H1 (cell line): ENCODE measurements around the gene CTNNBL1. TPM values are rescaled to one million over a fixed set of nuclear protein-coding genes. Genes with fewer than 3 reads are reported as not detected.

ENCODE experiments used
- CTCF ChIA-PET: fragments of 300-600 bp; sonication (Branson Sonifier 250); formaldehyde crosslinking; loops from one replicate; lab custom pipeline; 2021; ENCODE audit not compliant: partially characterized antibody; lab: Charles Lee
- POLR2A ChIA-PET: fragments of 300-600 bp; sonication (Branson Sonifier 250); formaldehyde crosslinking; loops from one replicate; lab custom pipeline; 2021; ENCODE audit warnings: inconsistent platforms; ENCODE audit not compliant: partially characterized antibody; lab: Charles Lee
- DNase-seq, 2 experiments: peaks; one replicate each; pipeline versions ENCODE4 v3.0.0 to v3.0.0-alpha.2; 2010 to 2022; ENCODE audit warnings: low spot score in 2 of 2, low read depth in 1 of 2, mixed read lengths in 1 of 2
- FAIRE-seq: peaks from 2 replicates; lab custom pipeline; 2011; peaks lifted over from hg19 to GRCh38; lab: Jason Lieb, UNC
- H2AFZ ChIP-seq: 2 replicates; pipeline ENCODE4 v1.8.1; 2012; ENCODE audit warnings: low read length, inconsistent platforms
- H2AK5ac ChIP-seq: 2 replicates; pipeline ENCODE4 v1.6.1; 2013; ENCODE audit warnings: low read depth, low read length
- H2BK120ac ChIP-seq: replicated peaks from 2 replicates; pipeline ENCODE3; 2013; ENCODE audit warnings: low read depth, low read length, inconsistent platforms
- H2BK12ac ChIP-seq: 2 replicates; pipeline ENCODE4 v1.6.1; 2013; ENCODE audit warnings: low read depth, low read length
- H2BK15ac ChIP-seq: 2 replicates; pipeline ENCODE4 v1.6.1; 2013; ENCODE audit warnings: low read length
- H2BK20ac ChIP-seq: 2 replicates; pipeline ENCODE4 v1.6.1; 2013; ENCODE audit warnings: low read length
- H2BK5ac ChIP-seq: 2 replicates; pipeline ENCODE4 v1.6.1; 2013; ENCODE audit warnings: low read depth, low read length
- H3K14ac ChIP-seq: 2 replicates; pipeline ENCODE4 v1.6.1; 2013; ENCODE audit warnings: inconsistent platforms; ENCODE audit not compliant: insufficient read length
- H3K18ac ChIP-seq: 2 replicates; pipeline ENCODE4 v1.6.1; 2013; ENCODE audit warnings: low read length; ENCODE audit errors: extremely low read depth
- H3K23ac ChIP-seq: 2 replicates; pipeline ENCODE4 v1.6.1; 2013; ENCODE audit warnings: inconsistent platforms; ENCODE audit not compliant: insufficient read length
- H3K23me2 ChIP-seq: 2 replicates; pipeline ENCODE4 v1.6.1; 2013; ENCODE audit warnings: low read depth, low read length
- H3K27ac ChIP-seq: 2 replicates; pipeline ENCODE4 v1.6.1; 2011; ENCODE audit warnings: low read depth, low read length, inconsistent platforms
- H3K27me3 ChIP-seq, 4 experiments: replicated peaks in 1 of 4; 1 replicate in 1 of 4; 2 replicates in 3 of 4; pipeline versions ENCODE4 v1.6.1 to v1.8.1; 2011 to 2013; ENCODE audit warnings: low read length in 3 of 4, mild to moderate bottlenecking in 3 of 4, inconsistent platforms in 2 of 4, mixed read lengths in 2 of 4, moderate library complexity in 1 of 4; ENCODE audit not compliant: control insufficient read depth in 3 of 4, insufficient read depth in 3 of 4; ENCODE audit errors: extremely low read depth in 1 of 4
- H3K36me3 ChIP-seq, 4 experiments: 2 replicates each; pipeline versions ENCODE4 v1.6.1 to v1.8.1; 2011 to 2013; ENCODE audit warnings: mild to moderate bottlenecking in 4 of 4, low read length in 3 of 4, moderate library complexity in 2 of 4, control low read depth in 1 of 4, inconsistent platforms in 1 of 4; ENCODE audit not compliant: insufficient read depth in 4 of 4, control insufficient read depth in 2 of 4
- H3K4ac ChIP-seq: replicated peaks from 2 replicates; pipeline ENCODE3; 2013; ENCODE audit warnings: low read length, low read depth, mixed read lengths, inconsistent platforms; ENCODE audit not compliant: insufficient read length
- H3K4me1 ChIP-seq, 4 experiments: replicated peaks in 1 of 4; 1 replicate in 1 of 4; 2 replicates in 3 of 4; pipeline versions ENCODE4 v1.6.1 to v1.8.1; 2011 to 2013; ENCODE audit warnings: low read length in 3 of 4, inconsistent platforms in 2 of 4, mixed read lengths in 1 of 4; ENCODE audit not compliant: insufficient read depth in 4 of 4, control insufficient read depth in 3 of 4
- H3K4me2 ChIP-seq, 2 experiments: 2 replicates each; pipeline versions ENCODE4 v1.6.1 to v1.8.1; 2011 to 2013; ENCODE audit warnings: low read depth in 2 of 2, low read length in 2 of 2, control low read depth in 1 of 2, inconsistent platforms in 1 of 2, mild to moderate bottlenecking in 1 of 2; ENCODE audit not compliant: insufficient read depth in 1 of 2
- H3K4me3 ChIP-seq, 4 experiments: fragments of 200-600, 300-600 bp in 1 of 4; sonication (generic), shearing (Covaris generic), sonication (Bioruptor Twin) in 1 of 4; 2 replicates each; pipeline versions ENCODE4 v1.5.1 to v1.8.1; 2011 to 2016; ENCODE audit warnings: low read length in 4 of 4, low read depth in 3 of 4, control low read depth in 2 of 4, inconsistent platforms in 2 of 4, mild to moderate bottlenecking in 2 of 4, mixed read lengths in 1 of 4, moderate library complexity in 1 of 4; ENCODE audit not compliant: insufficient read depth in 2 of 4; ENCODE audit errors: extremely low read depth in 1 of 4
- H3K56ac ChIP-seq: replicated peaks from 2 replicates; pipeline ENCODE3; 2013; ENCODE audit warnings: low read depth, mild to moderate bottlenecking, mixed read lengths, low read length, inconsistent platforms; ENCODE audit not compliant: insufficient read length
- H3K79me1 ChIP-seq: 2 replicates; pipeline ENCODE4 v1.6.1; 2013; ENCODE audit warnings: low read depth, low read length, control low read depth
- H3K79me2 ChIP-seq, 2 experiments: 2 replicates each; pipeline versions ENCODE4 v1.6.1 to v1.8.1; 2012 to 2013; ENCODE audit warnings: low read length in 2 of 2, mild to moderate bottlenecking in 2 of 2, inconsistent platforms in 1 of 2; ENCODE audit not compliant: insufficient read depth in 2 of 2, control insufficient read depth in 1 of 2
- H3K9ac ChIP-seq, 4 experiments: replicated peaks in 1 of 4; 1 replicate in 1 of 4; 2 replicates in 3 of 4; pipeline versions ENCODE4 v1.6.1 to v1.8.1; 2011 to 2013; ENCODE audit warnings: low read depth in 3 of 4, low read length in 3 of 4, control low read depth in 2 of 4, mild to moderate bottlenecking in 2 of 4, moderate library complexity in 2 of 4, inconsistent platforms in 1 of 4; ENCODE audit errors: extremely low read depth in 1 of 4
- H3K9me3 ChIP-seq, 2 experiments: 2 replicates each; pipeline versions ENCODE4 v1.6.1 to v1.8.1; 2012 to 2013; ENCODE audit warnings: mild to moderate bottlenecking in 2 of 2, moderate library complexity in 2 of 2, control low read depth in 1 of 2, inconsistent platforms in 1 of 2, low read depth in 1 of 2, low read length in 1 of 2, mixed read lengths in 1 of 2; ENCODE audit not compliant: insufficient read depth in 2 of 2
- H4K20me1 ChIP-seq, 2 experiments: replicated peaks in 1 of 2; 2 replicates each; pipeline versions ENCODE3 to v1.8.1; 2011 to 2013; ENCODE audit warnings: inconsistent platforms in 2 of 2, low read length in 2 of 2, mild to moderate bottlenecking in 1 of 2; ENCODE audit not compliant: insufficient read depth in 2 of 2, control insufficient read depth in 1 of 2
- H4K5ac ChIP-seq: 2 replicates; pipeline ENCODE4 v1.6.1; 2013; ENCODE audit warnings: low read length, low read depth, mixed read lengths, inconsistent platforms; ENCODE audit not compliant: insufficient read length
- H4K8ac ChIP-seq: 2 replicates; pipeline ENCODE4 v1.8.0; 2013; ENCODE audit warnings: mild to moderate bottlenecking, moderate library complexity, low read length, inconsistent platforms; ENCODE audit not compliant: insufficient read depth; ENCODE audit errors: extremely low read depth
- H4K91ac ChIP-seq: replicated peaks from 2 replicates; pipeline ENCODE3; 2013; ENCODE audit warnings: low read length, mixed read lengths, inconsistent platforms; ENCODE audit not compliant: insufficient read length
- CEBPB ChIP-seq: IDR thresholded peaks from 2 replicates; pipeline ENCODE4 v1.6.1; 2012; ENCODE audit warnings: low read depth, low read length
- EP300 ChIP-seq, 2 experiments: IDR thresholded peaks; 1 replicate in 1 of 2; 2 replicates in 1 of 2; pipeline ENCODE4 v1.6.1; 2011 to 2012; ENCODE audit warnings: low read depth in 2 of 2, low read length in 2 of 2, mild to moderate bottlenecking in 2 of 2, borderline replicate concordance in 1 of 2, inconsistent platforms in 1 of 2, moderate library complexity in 1 of 2
- GABPA ChIP-seq: IDR thresholded peaks from 2 replicates; pipeline ENCODE4 v1.6.1; 2011; ENCODE audit warnings: mild to moderate bottlenecking, low read length, moderate library complexity, borderline replicate concordance; ENCODE audit not compliant: insufficient read depth
- HDAC6 ChIP-seq: IDR thresholded peaks from one replicate; pipeline ENCODE4 v1.7.1; 2012; ENCODE audit warnings: low read depth, mild to moderate bottlenecking, inconsistent platforms, low read length, moderate library complexity
- MAFK ChIP-seq: IDR thresholded peaks from 2 replicates; pipeline ENCODE4 v1.6.1; 2012; ENCODE audit warnings: low read depth, mild to moderate bottlenecking, improper control_type of control experiment, low read length
- MAX ChIP-seq: IDR thresholded peaks from 2 replicates; pipeline ENCODE4 v1.6.1; 2012; ENCODE audit warnings: inconsistent platforms
- SP1 ChIP-seq: IDR thresholded peaks from 2 replicates; pipeline ENCODE4 v1.6.1; 2011; ENCODE audit warnings: low read depth, low read length
- SP4 ChIP-seq: IDR thresholded peaks from 2 replicates; pipeline ENCODE4 v1.6.1; 2012; ENCODE audit warnings: low read length, inconsistent platforms
- SUZ12 ChIP-seq: fragments of 200-600 bp; sonication (generic); IDR thresholded peaks from 2 replicates; pipeline ENCODE4 v1.6.1; 2012; ENCODE audit warnings: mild to moderate bottlenecking, inconsistent platforms, low read length, moderate library complexity, mixed read lengths
- TAF1 ChIP-seq: IDR thresholded peaks from 2 replicates; pipeline ENCODE4 v1.6.1; 2011; ENCODE audit warnings: mild to moderate bottlenecking, low read depth, low read length
- WGBS, 2 experiments: shearing (Covaris generic) in 1 of 2; methylation state at CpG; one replicate each; pipeline versions ENCODE4 v1.1.6 to v1.1.7; 2013 to 2015; ENCODE audit warnings: low lambda C conversion rate in 2 of 2, mixed read lengths in 2 of 2, inconsistent platforms in 1 of 2, low coverage in 1 of 2, missing lambda C conversion rate in 1 of 2; ENCODE audit not compliant: insufficient replicate concordance in 2 of 2, insufficient coverage in 1 of 2, insufficient read length in 1 of 2; ENCODE audit errors: extremely low coverage in 1 of 2, missing lambda C conversion rate in 1 of 2; 5-methylcytosine and 5-hydroxymethylcytosine counted together
- polyA plus RNA-seq, 7 experiments: library from polyadenylated mRNA; depleted of rRNA in 3 of 7; stranded (reverse) in 5 of 7; unstranded in 2 of 7; fragments of >200 nt in 5 of 7; fragments of 200-250 nt in 2 of 7; gene quantifications; 1 replicate in 5 of 7; 2 replicates in 1 of 7; 4 replicates in 1 of 7; pipeline versions ENCODE4 v1.2.1 to v1.2.3, GENCODE V29; 2011 to 2013; ENCODE audit warnings: missing spikeins in 2 of 7, mixed read lengths in 2 of 7
- total RNA-seq: library from RNA; stranded (reverse); fragmentation: NEBNext Ultra II Directional; extraction: Animal tissue kit (Norgen Biotek cat#: 25700); gene quantifications from 2 replicates; pipeline ENCODE4 v1.2.1, GENCODE V29; 2021

Gene CTNNBL1
- total and polyA plus RNA-seq, 2 of the 8 experiments (the other 6 are each of a cell fraction or from before 2014, with no cell fraction given), result 19.6 to 81.6 TPM

- H4K20me1 ChIP-seq, result peaks cover 0 to 2% of the 10 kb centered on the region in 2 experiments
- no peaks in the 10 kb centered on the region for H3K27me3 ChIP-seq
- no peaks in the 10 kb centered on the region for H3K9me3 ChIP-seq
- no peak overlapping the region for H3K14ac ChIP-seq
- H3K4me1 ChIP-seq, result peaks cover 0 to 3% (median 0%) of the 10 kb centered on the region in 4 experiments; a peak in 1 of 7 replicates
- H3K4ac ChIP-seq, result no peak overlapping the region
- H2BK20ac ChIP-seq, result no peak overlapping the region
- no peak overlapping the region for H2BK5ac ChIP-seq
- H3K4me3 ChIP-seq, result no peak overlapping the region
- H3K56ac ChIP-seq, result no peak overlapping the region
- H4K8ac ChIP-seq, result no peak overlapping the region
- H3K79me2 ChIP-seq, result 0 out of 4 replicates have a peak, but pooled peaks cover 0 to 2% of the 10 kb centered on the region in 2 experiments
- H3K23ac ChIP-seq, result no peak overlapping the region
- no peaks in the 10 kb centered on the region for H3K23me2 ChIP-seq
- peaks cover 0 to 25% (median 11%) of the 10 kb centered on the region in 4 experiments; a peak in 7 of 8 replicates for H3K36me3 ChIP-seq
- POLR2A ChIA-PET, result no interaction called here
- no peak overlapping the region for H3K27ac ChIP-seq
- WGBS, 2 experiments, result 89% methylated on average over 2 of the region's 2 CpGs; no CpG with 5 or more reads in 1 of the 2 experiments
- no peak overlapping the region for H2BK120ac ChIP-seq
- no peak overlapping the region for H4K91ac ChIP-seq
- H3K79me1 ChIP-seq, result no peaks in the 10 kb centered on the region
- H3K4me2 ChIP-seq, result no peak overlapping the region
- H3K9ac ChIP-seq, result no peak overlapping the region
- H2AK5ac ChIP-seq, result no peak overlapping the region
- no peak for FAIRE-seq
- H2AFZ ChIP-seq, result no peak overlapping the region
- CTCF ChIA-PET, result interaction anchor here (1.6 to 1.9 kb wide), 3 partner anchors 19 to 172 kb away, joined by 4 to 6 read pairs (median 5); no protein-coding TSS in a partner anchor
- no peak overlapping the region for H2BK12ac ChIP-seq
- H2BK15ac ChIP-seq, result no peak overlapping the region
- H4K5ac ChIP-seq, result no peak overlapping the region
- H3K18ac ChIP-seq, result no peak overlapping the region
- no peak for DNase-seq
- TF ChIP-seq HDAC6 (no peak), MAX (no peak), SUZ12 (no peak), CEBPB (no peak), SP4 (no peak), TAF1 (no peak), EP300 (IDR thresholded peaks at IDR 0.05; ENCODE audit: borderline replicate concordance in 1 of 2, low read depth in 2 of 2, low read length in 2 of 2) (no peak), SP1 (no peak), GABPA (no peak), MAFK (no peak)
- TF ChIP-seq, all 59 proteins: peak for 0
These were observed 42.3 kb downstream of the CTNNBL1 start for GRCh38 chr20:37736132-37736531.
